ENCODE results near the gene FASTKD3. TPM values are rescaled to one million over a fixed set of nuclear protein-coding genes. Genes with fewer than 3 reads are reported as not detected.

FASTKD3 gene
- polyA plus RNA-seq (2013, experiment 1 of 2), result 4.8 TPM
- polyA plus RNA-seq (2013, experiment 2 of 2), result 5.0 TPM

- Histone ChIP-seq H3K79me1 (ENCODE audit: low read depth, low read length) (peaks cover 4% of the 10 kb centered on the region), H4K8ac (ENCODE audit: low read depth, low read length) (no peak within 1 kb of the TSS), H3K23ac (ENCODE audit: low read depth, low read length, poor library complexity) (no peak within 1 kb of the TSS), H4K91ac (ENCODE audit: low read depth, low read length, poor library complexity) (no peak within 1 kb of the TSS), H2BK5ac (ENCODE audit: low read length) (peak within 1 kb of the TSS; percentile 35), H3K27ac (replicated peaks; ENCODE audit: low read length) (no peak within 1 kb of the TSS), H2BK15ac (ENCODE audit: low read length) (no peak within 1 kb of the TSS), H3K18ac (ENCODE audit: low read length) (peak within 1 kb of the TSS; percentile 79), H3K4ac (ENCODE audit: low read length) (no peak within 1 kb of the TSS), H3K36me3 (replicated peaks in 1 of 2; ENCODE audit: control insufficient read depth in 2 of 2, insufficient read depth in 2 of 2, low read length in 2 of 2) (peaks cover 3 to 61% of the 10 kb centered on the region in 2 donors), H2AK5ac (ENCODE audit: low read depth, low read length) (no peak within 1 kb of the TSS), H3K4me3 (ENCODE audit: low read length in 2 of 2) (peak within 1 kb of the TSS; percentile 86 to 99), H3K14ac (ENCODE audit: low read length) (peak within 1 kb of the TSS; percentile 31), H3K9ac (ENCODE audit: low read depth, low read length, poor library complexity) (peak within 1 kb of the TSS; percentile 89), H2BK120ac (ENCODE audit: low read depth, low read length) (no peak within 1 kb of the TSS), H2AFZ (ENCODE audit: low read length) (peak within 1 kb of the TSS; percentile 92), H3K4me2 (ENCODE audit: insufficient read depth, low read length, poor library complexity, severe bottlenecking) (peak within 1 kb of the TSS; percentile 80), H3K9me3 (replicated peaks in 1 of 2; ENCODE audit: control insufficient read depth in 2 of 2, insufficient read depth in 1 of 2, low read depth in 1 of 2, low read length in 2 of 2) (no peaks in the 10 kb centered on the region), H3K4me1 (ENCODE audit: control insufficient read depth in 2 of 2, insufficient read depth in 1 of 2, low read depth in 1 of 2, low read length in 2 of 2) (peaks cover 0 to 7% of the 10 kb centered on the region in 2 donors), H3K27me3 (ENCODE audit: control insufficient read depth in 3 of 3, insufficient read depth in 3 of 3, low read depth in 1 of 3, low read length in 3 of 3) (no peaks in the 10 kb centered on the region), H2BK12ac (ENCODE audit: low read length) (no peak within 1 kb of the TSS)
- WGBS, 2 donors (ENCODE audit: extremely low coverage in 2 of 2, insufficient read length in 2 of 2, insufficient replicate concordance in 1 of 2), result no CpG with 5 or more reads among the region's 83 CpGs
- peak; percentile 81 for DNase-seq (ENCODE audit: low spot score)
Observed at GRCh38 chr5:7868773-7869473, at the start of gene FASTKD3, which contains the start of gene MTRR. FASTKD3 (minus strand) TSS chr5:7869031; CDS start chr5:7868083, 948 bp downstream. MTRR (plus strand) TSS chr5:7869148; CDS start chr5:7870795, 1,647 bp downstream.

GRCh38 chr5:7917130-7918123, 48.6 kb upstream of the FASTKD3 start:
- H4K91ac ChIP-seq (ENCODE audit: low read depth, low read length, poor library complexity), result no peak overlapping the region

GRCh38 chr5:7916171-7916804, 47.5 kb upstream of the FASTKD3 start:
- Histone ChIP-seq H2BK120ac (ENCODE audit: low read depth, low read length) (no peak overlapping the region), H3K27me3 (ENCODE audit: control insufficient read depth in 3 of 3, insufficient read depth in 3 of 3, low read depth in 1 of 3, low read length in 3 of 3) (no peaks in the 10 kb centered on the region), H4K91ac (ENCODE audit: low read depth, low read length, poor library complexity) (no peak overlapping the region), H3K23ac (ENCODE audit: low read depth, low read length, poor library complexity) (no peak overlapping the region), H2BK5ac (ENCODE audit: low read length) (no peak overlapping the region), H3K4me2 (ENCODE audit: insufficient read depth, low read length, poor library complexity, severe bottlenecking) (no peak overlapping the region), H3K9me3 (replicated peaks in 1 of 2; ENCODE audit: control insufficient read depth in 2 of 2, insufficient read depth in 1 of 2, low read depth in 1 of 2, low read length in 2 of 2) (no peaks in the 10 kb centered on the region), H2BK12ac (ENCODE audit: low read length) (no peak overlapping the region), H2AFZ (ENCODE audit: low read length) (no peak overlapping the region), H3K27ac (replicated peaks; ENCODE audit: low read length) (no peak overlapping the region), H4K8ac (ENCODE audit: low read depth, low read length) (no peak overlapping the region), H2AK5ac (ENCODE audit: low read depth, low read length) (no peak overlapping the region), H3K18ac (ENCODE audit: low read length) (no peak overlapping the region), H2BK15ac (ENCODE audit: low read length) (no peak overlapping the region), H3K79me1 (ENCODE audit: low read depth, low read length) (no peaks in the 10 kb centered on the region), H3K4me1 (ENCODE audit: control insufficient read depth in 2 of 2, insufficient read depth in 1 of 2, low read depth in 1 of 2, low read length in 2 of 2) (no peaks in the 10 kb centered on the region), H3K9ac (ENCODE audit: low read depth, low read length, poor library complexity) (no peak overlapping the region), H3K4me3 (ENCODE audit: low read length in 2 of 2) (no peak overlapping the region), H3K36me3 (replicated peaks in 1 of 2; ENCODE audit: control insufficient read depth in 2 of 2, insufficient read depth in 2 of 2, low read length in 2 of 2) (no peaks in the 10 kb centered on the region), H3K4ac (ENCODE audit: low read length) (no peak overlapping the region), H3K14ac (ENCODE audit: low read length) (no peak overlapping the region)
- no peak for DNase-seq (ENCODE audit: low spot score)
- no CpG with 5 or more reads among the region's 6 CpGs for WGBS, 2 donors (ENCODE audit: extremely low coverage in 2 of 2, insufficient read length in 2 of 2, insufficient replicate concordance in 1 of 2)

More at GRCh38 chr5:7917130-7918123, 48.6 kb upstream of the FASTKD3 start:
- H3K27me3 ChIP-seq (ENCODE audit: control insufficient read depth in 3 of 3, insufficient read depth in 3 of 3, low read depth in 1 of 3, low read length in 3 of 3), result no peaks in the 10 kb centered on the region
- H2AFZ ChIP-seq (ENCODE audit: low read length), result no peak overlapping the region
- no peak for DNase-seq (ENCODE audit: low spot score)
- H3K14ac ChIP-seq (ENCODE audit: low read length), result no peak overlapping the region
- no peaks in the 10 kb centered on the region for H3K36me3 ChIP-seq (replicated peaks in 1 of 2; ENCODE audit: control insufficient read depth in 2 of 2, insufficient read depth in 2 of 2, low read length in 2 of 2)
- H3K4ac ChIP-seq (ENCODE audit: low read length), result no peak overlapping the region
- H3K18ac ChIP-seq (ENCODE audit: low read length), result no peak overlapping the region
- no CpG with 5 or more reads among the region's 5 CpGs for WGBS, 2 donors (ENCODE audit: extremely low coverage in 2 of 2, insufficient read length in 2 of 2, insufficient replicate concordance in 1 of 2)
- no peaks in the 10 kb centered on the region for H3K4me1 ChIP-seq (ENCODE audit: control insufficient read depth in 2 of 2, insufficient read depth in 1 of 2, low read depth in 1 of 2, low read length in 2 of 2)
- H2BK5ac ChIP-seq (ENCODE audit: low read length), result no peak overlapping the region
- H3K23ac ChIP-seq (ENCODE audit: low read depth, low read length, poor library complexity), result no peak overlapping the region
- no peak overlapping the region for H3K27ac ChIP-seq (replicated peaks; ENCODE audit: low read length)
- no peak overlapping the region for H3K4me2 ChIP-seq (ENCODE audit: insufficient read depth, low read length, poor library complexity, severe bottlenecking)
- H2BK120ac ChIP-seq (ENCODE audit: low read depth, low read length), result no peak overlapping the region
- no peak overlapping the region for H2AK5ac ChIP-seq (ENCODE audit: low read depth, low read length)
- no peak overlapping the region for H3K4me3 ChIP-seq (ENCODE audit: low read length in 2 of 2)
- H2BK12ac ChIP-seq (ENCODE audit: low read length), result no peak overlapping the region
- no peak overlapping the region for H2BK15ac ChIP-seq (ENCODE audit: low read length)
- H3K9ac ChIP-seq (ENCODE audit: low read depth, low read length, poor library complexity), result no peak overlapping the region
- no peaks in the 10 kb centered on the region for H3K9me3 ChIP-seq (replicated peaks in 1 of 2; ENCODE audit: control insufficient read depth in 2 of 2, insufficient read depth in 1 of 2, low read depth in 1 of 2, low read length in 2 of 2)
- H4K8ac ChIP-seq (ENCODE audit: low read depth, low read length), result no peak overlapping the region
- H3K79me1 ChIP-seq (ENCODE audit: low read depth, low read length), result no peaks in the 10 kb centered on the region

Measured in neuronal stem cell (in vitro differentiated cells).